Measurements from ENCODE around the gene TCL1B.

GRCh38 chr14:95664546-95664945 lies 21.7 kb upstream of the TCL1B start:
- TF ChIP-seq, protein P1, sequence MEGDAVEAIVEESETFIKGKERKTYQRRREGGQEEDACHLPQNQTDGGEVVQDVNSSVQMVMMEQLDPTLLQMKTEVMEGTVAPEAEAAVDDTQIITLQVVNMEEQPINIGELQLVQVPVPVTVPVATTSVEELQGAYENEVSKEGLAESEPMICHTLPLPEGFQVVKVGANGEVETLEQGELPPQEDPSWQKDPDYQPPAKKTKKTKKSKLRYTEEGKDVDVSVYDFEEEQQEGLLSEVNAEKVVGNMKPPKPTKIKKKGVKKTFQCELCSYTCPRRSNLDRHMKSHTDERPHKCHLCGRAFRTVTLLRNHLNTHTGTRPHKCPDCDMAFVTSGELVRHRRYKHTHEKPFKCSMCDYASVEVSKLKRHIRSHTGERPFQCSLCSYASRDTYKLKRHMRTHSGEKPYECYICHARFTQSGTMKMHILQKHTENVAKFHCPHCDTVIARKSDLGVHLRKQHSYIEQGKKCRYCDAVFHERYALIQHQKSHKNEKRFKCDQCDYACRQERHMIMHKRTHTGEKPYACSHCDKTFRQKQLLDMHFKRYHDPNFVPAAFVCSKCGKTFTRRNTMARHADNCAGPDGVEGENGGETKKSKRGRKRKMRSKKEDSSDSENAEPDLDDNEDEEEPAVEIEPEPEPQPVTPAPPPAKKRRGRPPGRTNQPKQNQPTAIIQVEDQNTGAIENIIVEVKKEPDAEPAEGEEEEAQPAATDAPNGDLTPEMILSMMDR (conservative IDR thresholded peaks at IDR 0.05 in 1 of 2, IDR thresholded peaks at IDR 0.05 in 1 of 2; ENCODE audit: extremely low read depth in 1 of 2, insufficient read depth in 1 of 2, low read depth in 1 of 2, low read length in 2 of 2), result no peak
- TF ChIP-seq EZH2 (IDR thresholded peaks at IDR 0.05; ENCODE audit: borderline replicate concordance, low read length), result no peak
